Calu3 (cell line): ENCODE measurements around the gene FZD7. TPM values are rescaled to one million over a fixed set of nuclear protein-coding genes. Genes with fewer than 3 reads are reported as not detected.
A peak's percentile ranks its signal among the peaks of the same experiment; 100 is the strongest.

Experiments used
- BruUV-seq: library from RNA; stranded (reverse); fragments of 400-500 nt; replicated peaks from 2 replicates; lab custom pipeline; 2021; lab: Mats Ljungman, UMichigan
- CTCF ChIA-PET: fragments of 300-600 bp; sonication (Branson Sonifier 250); formaldehyde crosslinking; loops from one replicate; lab custom pipeline; 2022; ENCODE audit warnings: antibody characterized with exemption; lab: Charles Lee
- DNase-seq: peaks from one replicate; pipeline ENCODE4 v3.0.0; 2022
- H3K27ac Mint-ChIP-seq: one replicate; pipeline ENCODE4 v1.8.0; 2022; ENCODE audit warnings: mixed read lengths; ENCODE audit not compliant: unreplicated experiment
- H3K27me3 Mint-ChIP-seq: one replicate; pipeline ENCODE4 v1.8.0; 2022; ENCODE audit warnings: mixed read lengths; ENCODE audit not compliant: unreplicated experiment
- H3K36me3 Mint-ChIP-seq: one replicate; pipeline ENCODE4 v1.8.0; 2022; ENCODE audit warnings: mild to moderate bottlenecking, moderate library complexity, mixed read lengths; ENCODE audit not compliant: insufficient read depth, unreplicated experiment
- H3K4me1 Mint-ChIP-seq: one replicate; pipeline ENCODE4 v1.8.0; 2022; ENCODE audit warnings: mild to moderate bottlenecking, low read depth, mixed read lengths; ENCODE audit not compliant: unreplicated experiment
- H3K4me3 Mint-ChIP-seq: one replicate; pipeline ENCODE4 v1.8.0; 2022; ENCODE audit warnings: mild to moderate bottlenecking, low read depth, moderate library complexity, mixed read lengths; ENCODE audit not compliant: unreplicated experiment
- H3K9me3 Mint-ChIP-seq: one replicate; pipeline ENCODE4 v1.8.0; 2022; ENCODE audit warnings: low read depth, mixed read lengths; ENCODE audit not compliant: unreplicated experiment
- intact Hi-C: fragments of 100-400 bp; cut with micrococcal nuclease; formaldehyde crosslinking; loops from one replicate; pipeline ENCODE4 v1.10.0; 2022; ENCODE audit not compliant: unreplicated experiment
- total RNA-seq: library from RNA; stranded (reverse); gene quantifications from 2 replicates; pipeline ENCODE4 v1.2.3, GENCODE V29; 2022
- TF ChIP-seq, protein P1 (sequence below): fragments of 200-600 bp; IDR thresholded peaks from one replicate; pipeline ENCODE4 v1.8.0; 2022; ENCODE audit warnings: antibody characterized with exemption; ENCODE audit not compliant: unreplicated experiment

Gene FZD7
- total RNA-seq, 1 experiment from 2014 or later: 17.7 TPM

DNA sequence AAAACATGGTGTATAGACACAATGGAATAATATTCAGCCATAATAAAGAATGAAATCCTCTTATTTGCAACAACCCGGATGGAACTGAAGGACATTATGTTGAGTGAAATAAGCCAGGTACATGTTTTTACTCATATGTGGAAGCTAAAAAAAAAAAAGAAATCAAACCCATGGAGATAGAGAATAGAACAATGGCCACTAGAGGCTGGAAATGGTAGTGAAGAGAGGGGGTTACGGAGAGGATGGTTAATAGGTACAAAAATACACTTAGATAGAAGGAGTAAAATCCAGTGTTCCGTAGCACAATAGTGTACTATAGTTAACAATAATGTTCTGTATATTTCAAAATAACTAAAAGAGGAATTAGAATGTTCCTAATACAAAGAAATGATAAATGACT is 26.6 kb downstream of the FZD7 start:
- H3K27me3 Mint-ChIP-seq: no peaks in the 10 kb centered on the region
- TF ChIP-seq, protein P1, sequence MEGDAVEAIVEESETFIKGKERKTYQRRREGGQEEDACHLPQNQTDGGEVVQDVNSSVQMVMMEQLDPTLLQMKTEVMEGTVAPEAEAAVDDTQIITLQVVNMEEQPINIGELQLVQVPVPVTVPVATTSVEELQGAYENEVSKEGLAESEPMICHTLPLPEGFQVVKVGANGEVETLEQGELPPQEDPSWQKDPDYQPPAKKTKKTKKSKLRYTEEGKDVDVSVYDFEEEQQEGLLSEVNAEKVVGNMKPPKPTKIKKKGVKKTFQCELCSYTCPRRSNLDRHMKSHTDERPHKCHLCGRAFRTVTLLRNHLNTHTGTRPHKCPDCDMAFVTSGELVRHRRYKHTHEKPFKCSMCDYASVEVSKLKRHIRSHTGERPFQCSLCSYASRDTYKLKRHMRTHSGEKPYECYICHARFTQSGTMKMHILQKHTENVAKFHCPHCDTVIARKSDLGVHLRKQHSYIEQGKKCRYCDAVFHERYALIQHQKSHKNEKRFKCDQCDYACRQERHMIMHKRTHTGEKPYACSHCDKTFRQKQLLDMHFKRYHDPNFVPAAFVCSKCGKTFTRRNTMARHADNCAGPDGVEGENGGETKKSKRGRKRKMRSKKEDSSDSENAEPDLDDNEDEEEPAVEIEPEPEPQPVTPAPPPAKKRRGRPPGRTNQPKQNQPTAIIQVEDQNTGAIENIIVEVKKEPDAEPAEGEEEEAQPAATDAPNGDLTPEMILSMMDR: peak; percentile 47
- no peak for DNase-seq
- CTCF ChIA-PET: interaction anchor here (1.0 kb wide), 1 partner anchor 199 kb away, joined by 4 read pairs; no protein-coding TSS in a partner anchor
- intact Hi-C loops: no loop called here
- H3K4me1 Mint-ChIP-seq: no peaks in the 10 kb centered on the region
- H3K4me3 Mint-ChIP-seq: no peak overlapping the region
- H3K9me3 Mint-ChIP-seq: no peaks in the 10 kb centered on the region
- no peak overlapping the region for H3K27ac Mint-ChIP-seq
- BruUV-seq: no TSS peak
- no peaks in the 10 kb centered on the region for H3K36me3 Mint-ChIP-seq

DNA sequence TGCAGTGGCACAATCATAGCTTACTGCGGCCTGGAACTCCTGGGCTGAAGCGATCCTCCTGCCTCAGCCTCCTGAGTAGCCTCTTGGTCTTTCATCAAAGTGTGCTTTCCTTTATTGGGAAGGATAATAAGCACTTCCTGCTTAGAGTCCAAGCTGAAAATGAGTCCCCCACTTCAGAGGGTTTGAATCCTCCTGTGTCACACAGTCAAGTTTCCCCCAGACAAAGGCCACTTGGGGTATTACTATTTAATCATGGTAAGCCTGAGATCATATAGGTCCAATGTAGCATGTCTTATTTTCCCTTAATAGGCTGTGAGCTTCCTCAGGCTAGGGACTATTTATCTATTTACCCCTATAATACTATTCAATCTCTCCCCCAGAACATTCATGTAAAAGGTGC is 28.0 kb downstream of the FZD7 start:
- DNase-seq: no peak
- H3K9me3 Mint-ChIP-seq: no peaks in the 10 kb centered on the region
- H3K36me3 Mint-ChIP-seq: no peaks in the 10 kb centered on the region
- no peaks in the 10 kb centered on the region for H3K27me3 Mint-ChIP-seq
- no peaks in the 10 kb centered on the region for H3K4me1 Mint-ChIP-seq
- TF ChIP-seq, protein P1: no peak
- no peak overlapping the region for H3K4me3 Mint-ChIP-seq
- BruUV-seq: no TSS peak
- intact Hi-C loops: no loop called here
- CTCF ChIA-PET: interaction anchor here (0.7 kb wide), 2 partner anchors 11 to 116 kb away, joined by 4 to 5 read pairs; no protein-coding TSS in a partner anchor
- H3K27ac Mint-ChIP-seq: no peak overlapping the region

GRCh38 chr2:202064171-202064880 is 30.7 kb downstream of the FZD7 start:
- no peak for DNase-seq
- BruUV-seq: no TSS peak
- CTCF ChIA-PET: no interaction called here
- Mint-ChIP-seq H3K27ac (no peak overlapping the region), H3K4me3 (no peak overlapping the region), H3K4me1 (no peaks in the 10 kb centered on the region), H3K36me3 (no peaks in the 10 kb centered on the region), H3K27me3 (no peaks in the 10 kb centered on the region), H3K9me3 (no peaks in the 10 kb centered on the region)
- intact Hi-C loops: no loop called here
- TF ChIP-seq, protein P1: no peak

DNA sequence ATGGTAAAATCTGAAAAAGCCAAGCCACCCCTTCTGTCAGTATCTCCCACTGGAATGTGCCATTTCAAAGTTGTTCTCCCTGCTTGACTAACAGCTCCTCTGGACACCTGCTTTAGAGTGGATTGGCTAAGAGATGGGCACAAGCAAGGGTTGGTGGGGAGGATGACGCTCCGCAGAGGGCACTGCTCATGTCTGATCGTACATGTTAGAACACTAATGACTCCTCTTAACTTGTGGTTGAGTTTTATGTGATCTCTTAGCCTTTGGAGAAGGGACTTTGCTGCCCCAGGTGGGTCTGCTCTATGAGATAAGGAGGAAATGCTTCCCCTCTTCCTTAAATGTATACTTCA is 31.2 kb downstream of the FZD7 start:
- Mint-ChIP-seq H3K27ac (no peak overlapping the region), H3K27me3 (no peaks in the 10 kb centered on the region), H3K36me3 (no peaks in the 10 kb centered on the region), H3K9me3 (no peaks in the 10 kb centered on the region), H3K4me1 (no peaks in the 10 kb centered on the region), H3K4me3 (no peak overlapping the region)
- no peak for DNase-seq
- intact Hi-C loops: no loop called here
- no TSS peak for BruUV-seq
- TF ChIP-seq, protein P1: no peak
- CTCF ChIA-PET: no interaction called here
